RWPE2 (cell line): ENCODE results near the gene OMG.
"Not testable (repeated sequence)": the region's sequence is repeated elsewhere in the genome, so short reads cannot be mapped to it uniquely, and the experiment has no call there.

Experiments
- ATAC-seq: fragments of 200-7000 bp; cut with Tn5 transposase; 3 replicates; pipeline ENCODE4 v1.9.1; 2021; ENCODE audit warnings: low read depth
- DNase-seq: peaks from one replicate; pipeline ENCODE4 v3.0.0-alpha.2; 2020; ENCODE audit warnings: low spot score
- H3K27ac ChIP-seq: fragments of 450-650 bp; 2 replicates; pipeline ENCODE4 v1.5.1; 2017; ENCODE audit warnings: mild to moderate bottlenecking; ENCODE audit not compliant: poor library complexity, severe bottlenecking
- H3K27me3 ChIP-seq: fragments of 250-450 bp; sonication (Bioruptor Pico); 2 replicates; pipeline ENCODE4 v1.5.1; 2021; ENCODE audit warnings: mild to moderate bottlenecking, moderate library complexity; ENCODE audit not compliant: insufficient read depth, poor library complexity, severe bottlenecking
- H3K36me3 ChIP-seq: fragments of 250-450 bp; sonication (Bioruptor Pico); 2 replicates; pipeline ENCODE4 v1.5.1; 2020; ENCODE audit warnings: low read depth, mild to moderate bottlenecking, moderate library complexity
- H3K4me1 ChIP-seq: fragments of 250-450 bp; sonication (Bioruptor Pico); 2 replicates; pipeline ENCODE4 v1.5.1; 2021; ENCODE audit warnings: mild to moderate bottlenecking, moderate library complexity; ENCODE audit not compliant: insufficient read depth, poor library complexity, severe bottlenecking
- H3K4me3 ChIP-seq: fragments of 250-450 bp; sonication (Bioruptor Pico); 2 replicates; pipeline ENCODE4 v1.5.1; 2021; ENCODE audit warnings: mild to moderate bottlenecking, moderate library complexity; ENCODE audit not compliant: severe bottlenecking
- H3K9me3 ChIP-seq: fragments of 250-450 bp; sonication (Bioruptor Pico); 2 replicates; pipeline ENCODE4 v1.5.1; 2021; ENCODE audit warnings: mild to moderate bottlenecking, moderate library complexity; ENCODE audit not compliant: severe bottlenecking
- TF ChIP-seq, protein P1 (sequence below): fragments of 450-650 bp; IDR thresholded peaks from one replicate; pipeline ENCODE4 v1.5.1; 2017; ENCODE audit warnings: mild to moderate bottlenecking, moderate library complexity; ENCODE audit not compliant: poor library complexity, severe bottlenecking

The OMG gene

DNA sequence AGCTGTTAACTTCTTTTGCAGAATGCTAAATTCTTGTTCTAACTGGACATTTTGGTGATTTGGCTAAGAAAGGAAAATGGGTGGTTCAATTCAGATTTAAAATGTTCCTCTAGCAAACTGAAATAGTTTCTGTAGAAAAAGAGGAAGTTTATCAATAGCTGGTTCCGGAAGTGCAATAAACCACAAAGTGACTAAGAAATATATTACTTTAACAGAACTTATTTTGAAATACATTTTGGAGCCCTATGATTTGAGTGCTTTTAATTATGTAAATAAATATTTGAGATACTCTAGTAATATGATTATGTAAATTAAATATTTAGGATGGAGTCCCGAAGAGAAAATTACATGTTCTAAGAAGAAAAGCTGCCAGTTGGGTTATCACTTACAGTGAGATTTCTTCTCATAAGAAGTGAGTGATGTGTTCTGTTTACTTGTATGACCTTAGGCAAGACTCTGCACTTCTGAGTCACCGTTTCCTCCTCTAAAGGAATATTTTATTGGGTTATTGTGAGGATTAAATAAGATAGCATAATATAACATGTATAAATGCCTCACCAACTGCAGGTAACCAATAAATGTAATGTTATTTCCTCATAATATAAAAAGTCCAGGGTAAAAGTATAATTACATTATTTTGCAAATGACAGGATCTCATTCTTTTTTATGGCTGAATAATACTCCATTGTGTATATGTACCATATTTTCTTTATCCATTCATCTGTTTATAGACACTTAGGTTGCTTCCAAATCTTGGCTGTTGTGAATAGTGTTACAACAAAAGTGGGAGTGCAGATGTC lies 17.1 kb upstream of the OMG start, which contains the start of gene EVI2B:
TSS of gene EVI2B (minus strand) at position 73 of the 800 bp plus-strand sequence. CDS start 8,445 bp downstream, outside the sequence.
- ATAC-seq: peak; percentile 95
- H3K36me3 ChIP-seq: 0 out of 2 replicates have a peak, but pooled peaks cover 12% of the 10 kb centered on the region
- peaks cover 39% of the 10 kb centered on the region for H3K4me1 ChIP-seq
- H3K4me3 ChIP-seq: no peak within 1 kb of the TSS
- no peaks in the 10 kb centered on the region for H3K27me3 ChIP-seq
- peak within 1 kb of the TSS; percentile 89 for H3K27ac ChIP-seq
- TF ChIP-seq, protein P1, sequence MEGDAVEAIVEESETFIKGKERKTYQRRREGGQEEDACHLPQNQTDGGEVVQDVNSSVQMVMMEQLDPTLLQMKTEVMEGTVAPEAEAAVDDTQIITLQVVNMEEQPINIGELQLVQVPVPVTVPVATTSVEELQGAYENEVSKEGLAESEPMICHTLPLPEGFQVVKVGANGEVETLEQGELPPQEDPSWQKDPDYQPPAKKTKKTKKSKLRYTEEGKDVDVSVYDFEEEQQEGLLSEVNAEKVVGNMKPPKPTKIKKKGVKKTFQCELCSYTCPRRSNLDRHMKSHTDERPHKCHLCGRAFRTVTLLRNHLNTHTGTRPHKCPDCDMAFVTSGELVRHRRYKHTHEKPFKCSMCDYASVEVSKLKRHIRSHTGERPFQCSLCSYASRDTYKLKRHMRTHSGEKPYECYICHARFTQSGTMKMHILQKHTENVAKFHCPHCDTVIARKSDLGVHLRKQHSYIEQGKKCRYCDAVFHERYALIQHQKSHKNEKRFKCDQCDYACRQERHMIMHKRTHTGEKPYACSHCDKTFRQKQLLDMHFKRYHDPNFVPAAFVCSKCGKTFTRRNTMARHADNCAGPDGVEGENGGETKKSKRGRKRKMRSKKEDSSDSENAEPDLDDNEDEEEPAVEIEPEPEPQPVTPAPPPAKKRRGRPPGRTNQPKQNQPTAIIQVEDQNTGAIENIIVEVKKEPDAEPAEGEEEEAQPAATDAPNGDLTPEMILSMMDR: no peak
- no peak for DNase-seq
- H3K9me3 ChIP-seq: no peaks in the 10 kb centered on the region

- peaks cover 26% of the 10 kb centered on the region for H3K4me1 ChIP-seq
- H3K4me3 ChIP-seq: not testable (repeated sequence)
- peak overlapping the region; percentile 89 for H3K27ac ChIP-seq
These were observed 15.2 kb upstream of the OMG start for GRCh38 chr17:31312223-31312622.

GRCh38 chr17:31311526-31311925 lies 14.5 kb upstream of the OMG start:
- H3K4me3 ChIP-seq: no peak overlapping the region
- DNase-seq: no peak
- H3K4me1 ChIP-seq: peaks cover 26% of the 10 kb centered on the region
- H3K9me3 ChIP-seq: no peaks in the 10 kb centered on the region
- TF ChIP-seq, protein P1: no peak
- H3K27ac ChIP-seq: no peak overlapping the region
- 0 out of 2 replicates have a peak, but pooled peaks cover 12% of the 10 kb centered on the region for H3K36me3 ChIP-seq
- no peak for ATAC-seq
- H3K27me3 ChIP-seq: no peaks in the 10 kb centered on the region

More at GRCh38 chr17:31312223-31312622, 15.2 kb upstream of the OMG start:
- DNase-seq, ATAC-seq, H3K9me3 ChIP-seq, H3K27me3 ChIP-seq: not testable (repeated sequence)
- 0 out of 2 replicates have a peak, but pooled peaks cover 12% of the 10 kb centered on the region for H3K36me3 ChIP-seq

GRCh38 chr17:31310886-31311285 lies 13.8 kb upstream of the OMG start:
- Histone ChIP-seq H3K27me3 (no peaks in the 10 kb centered on the region), H3K9me3 (no peaks in the 10 kb centered on the region), H3K27ac (no peak overlapping the region), H3K36me3 (0 out of 2 replicates have a peak, but pooled peaks cover 12% of the 10 kb centered on the region), H3K4me3 (no peak overlapping the region), H3K4me1 (peaks cover 26% of the 10 kb centered on the region)
- no peak for DNase-seq
- TF ChIP-seq, protein P1: no peak
- ATAC-seq: no peak

- Histone ChIP-seq H3K4me1 (peaks cover 26% of the 10 kb centered on the region), H3K36me3 (0 out of 2 replicates have a peak, but pooled peaks cover 9% of the 10 kb centered on the region), H3K9me3 (no peaks in the 10 kb centered on the region), H3K4me3 (no peak overlapping the region), H3K27me3 (no peaks in the 10 kb centered on the region), H3K27ac (no peak overlapping the region)
- TF ChIP-seq, protein P1: no peak
- no peak for DNase-seq
- no peak for ATAC-seq
These were observed 13.2 kb upstream of the OMG start for GRCh38 chr17:31310260-31310659.
